HG03280 (cell line): ENCODE measurements around the gene HP1BP3.
"Not testable (repeated sequence)": the region's sequence is repeated elsewhere in the genome, so short reads cannot be mapped to it uniquely, and the experiment has no call there.

Source experiments
- ATAC-seq: cut with Tn5 transposase; IDR thresholded peaks from one replicate; pipeline ENCODE4 v1.9.1; 2021; ENCODE audit warnings: mild to moderate bottlenecking, moderate library complexity; ENCODE audit not compliant: unreplicated experiment

The HP1BP3 gene, protein sequence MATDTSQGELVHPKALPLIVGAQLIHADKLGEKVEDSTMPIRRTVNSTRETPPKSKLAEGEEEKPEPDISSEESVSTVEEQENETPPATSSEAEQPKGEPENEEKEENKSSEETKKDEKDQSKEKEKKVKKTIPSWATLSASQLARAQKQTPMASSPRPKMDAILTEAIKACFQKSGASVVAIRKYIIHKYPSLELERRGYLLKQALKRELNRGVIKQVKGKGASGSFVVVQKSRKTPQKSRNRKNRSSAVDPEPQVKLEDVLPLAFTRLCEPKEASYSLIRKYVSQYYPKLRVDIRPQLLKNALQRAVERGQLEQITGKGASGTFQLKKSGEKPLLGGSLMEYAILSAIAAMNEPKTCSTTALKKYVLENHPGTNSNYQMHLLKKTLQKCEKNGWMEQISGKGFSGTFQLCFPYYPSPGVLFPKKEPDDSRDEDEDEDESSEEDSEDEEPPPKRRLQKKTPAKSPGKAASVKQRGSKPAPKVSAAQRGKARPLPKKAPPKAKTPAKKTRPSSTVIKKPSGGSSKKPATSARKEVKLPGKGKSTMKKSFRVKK

DNA sequence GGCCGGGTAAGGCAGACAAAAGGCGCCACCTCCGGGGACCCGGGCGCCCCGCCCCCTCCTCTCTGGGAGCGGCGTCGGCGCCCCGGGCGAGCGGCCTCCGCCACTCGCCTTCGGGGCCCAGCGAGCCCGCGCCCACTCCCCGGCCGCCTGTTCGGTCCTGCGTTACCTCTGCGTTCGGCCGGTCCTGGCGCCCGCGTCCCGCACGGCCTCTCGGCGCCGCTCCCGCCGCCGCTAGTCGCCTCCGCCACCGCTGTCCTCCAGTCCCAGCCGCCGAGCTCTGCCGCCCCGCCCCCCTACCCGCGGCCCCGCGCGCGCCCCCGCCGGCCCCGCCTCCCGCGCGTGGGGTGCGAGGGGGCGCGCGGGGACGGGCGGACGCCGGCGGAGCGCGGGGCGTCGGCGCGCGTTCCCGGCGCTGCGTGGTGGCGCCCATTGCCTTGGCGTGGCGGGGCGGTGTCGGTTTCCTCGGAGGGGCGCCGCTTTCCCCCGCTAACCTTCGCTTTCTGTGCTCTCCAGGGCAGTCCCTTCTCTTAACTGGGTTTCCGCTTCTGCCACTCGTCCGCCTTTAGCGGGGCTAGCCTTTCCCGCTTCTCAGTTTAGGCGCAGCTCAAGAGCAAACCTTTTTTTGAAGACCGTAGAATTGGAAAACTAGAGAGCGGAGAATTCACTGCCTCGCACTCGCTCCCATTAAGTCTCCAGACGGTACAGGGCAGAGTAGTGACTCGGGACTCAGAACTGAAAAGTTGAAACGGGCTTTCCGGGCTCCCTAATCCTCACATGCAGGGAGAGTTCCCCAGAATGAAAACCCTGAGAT is at the start of gene HP1BP3:
TSS of gene HP1BP3 (minus strand) at position 279 of the 811 bp plus-strand sequence. CDS start 6,867 bp downstream, outside the sequence.
- ATAC-seq, result peak; percentile 54

DNA sequence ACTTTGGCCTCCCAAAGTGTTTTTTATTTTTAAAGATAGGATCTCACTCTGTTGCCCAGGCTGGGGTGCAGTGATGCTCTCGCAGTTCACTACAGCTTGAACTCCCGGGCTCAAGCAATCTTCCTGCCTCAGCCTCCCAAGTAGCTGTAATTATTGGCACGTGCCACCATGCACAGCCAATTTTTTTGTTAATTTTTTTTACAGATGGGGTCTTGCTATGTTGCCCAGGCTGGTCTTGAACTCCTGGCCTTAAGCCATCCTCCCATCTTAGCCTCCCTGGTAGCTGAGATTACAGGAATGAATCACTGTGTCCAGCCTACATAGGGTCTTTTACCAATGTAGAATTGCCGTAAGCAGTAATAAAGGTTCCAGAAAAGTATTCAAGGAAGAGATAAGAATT is 49.1 kb upstream of the HP1BP3 start:
- ATAC-seq, result no peak

DNA sequence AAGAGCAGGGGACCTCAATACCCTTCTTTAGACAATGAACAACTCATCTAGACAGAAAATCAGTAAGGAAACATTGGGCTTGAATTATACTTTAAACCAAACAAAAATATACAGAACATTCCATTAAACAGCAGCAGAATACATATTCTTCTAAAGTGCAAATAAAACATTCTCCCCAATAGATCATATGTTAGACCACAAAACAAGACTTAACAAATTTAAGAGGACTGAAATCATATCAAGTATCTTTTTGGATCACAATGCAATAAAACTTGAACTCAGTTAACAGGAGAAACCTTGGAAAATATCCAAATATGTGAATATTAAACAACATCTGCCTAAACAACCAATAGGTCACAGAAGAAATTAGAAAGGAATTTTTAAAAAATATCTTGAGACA is 47.7 kb upstream of the HP1BP3 start:
- ATAC-seq, result no peak

DNA sequence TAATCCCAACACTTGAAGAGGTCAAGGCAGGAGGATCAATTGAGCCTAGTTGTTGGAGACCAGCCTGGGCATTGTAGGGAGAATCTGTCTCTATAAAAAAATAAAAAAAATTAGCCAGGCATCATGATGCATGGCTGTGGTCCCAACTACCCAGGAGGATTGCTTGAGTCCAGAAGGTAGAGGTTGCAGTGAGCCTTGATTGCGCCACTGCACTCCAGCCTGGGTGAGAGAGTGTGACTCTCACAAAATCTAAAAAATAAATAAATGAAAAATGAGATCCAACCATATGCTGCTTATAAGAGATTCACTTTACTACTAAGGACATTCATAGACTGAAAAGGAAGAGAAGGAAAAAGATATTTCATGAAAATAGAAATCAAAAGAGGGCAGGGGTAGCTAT is 47.1 kb upstream of the HP1BP3 start:
- no peak for ATAC-seq

DNA sequence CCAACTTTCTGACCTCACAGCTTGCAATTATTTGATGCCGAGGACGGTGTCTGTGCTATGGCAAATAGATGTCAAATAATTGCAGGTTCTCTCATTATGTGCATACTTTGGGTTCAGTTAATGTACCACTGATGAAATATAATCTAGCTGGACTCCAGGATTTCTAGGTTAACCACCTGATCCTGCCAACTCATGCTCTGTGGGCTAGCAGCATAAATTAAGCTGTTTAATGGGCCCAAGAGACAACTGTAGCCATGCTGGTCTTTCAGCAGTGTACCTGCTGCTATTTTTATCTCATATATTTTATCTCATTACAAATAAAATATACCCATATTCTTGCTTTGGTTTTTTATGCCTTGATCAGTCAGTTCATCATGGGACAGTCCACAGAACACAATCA is 43.3 kb upstream of the HP1BP3 start:
- no peak for ATAC-seq

DNA sequence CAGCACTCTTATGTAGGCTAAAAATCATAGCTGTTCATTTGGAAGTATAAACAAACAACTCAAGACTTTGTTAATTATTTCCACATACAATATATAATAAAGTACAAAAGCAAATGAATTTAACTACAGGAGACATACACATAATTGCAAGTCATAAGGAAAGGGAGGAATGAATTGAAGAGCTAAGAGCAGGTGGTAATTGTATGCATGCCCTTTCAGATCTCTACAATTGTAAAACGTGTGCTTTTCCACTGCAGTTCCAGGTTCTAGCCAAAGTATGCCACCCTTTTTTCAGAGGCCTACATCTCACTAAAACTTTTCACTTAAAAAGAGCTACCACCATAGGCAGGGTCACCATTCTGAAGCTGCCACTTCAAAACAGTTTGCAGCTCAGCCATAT is 42.8 kb upstream of the HP1BP3 start:
- ATAC-seq, result no peak

DNA sequence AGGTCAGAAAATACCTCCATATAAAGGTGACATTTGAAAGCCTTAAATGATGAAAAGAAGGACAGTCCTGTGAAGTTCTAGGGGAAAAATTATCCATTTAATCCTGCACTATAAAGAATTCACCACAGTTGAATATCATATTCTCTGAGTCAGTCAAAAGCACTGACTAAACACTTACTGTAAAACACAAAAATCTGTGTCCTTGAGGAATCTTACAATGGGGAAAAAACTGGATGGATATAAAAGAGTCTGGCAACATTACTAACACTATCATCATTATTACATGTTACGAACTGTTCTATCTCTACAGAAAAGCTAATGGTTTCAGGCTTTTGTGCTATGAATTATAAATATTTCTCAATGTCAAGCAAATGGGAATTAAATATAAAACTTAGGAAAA is 42.4 kb upstream of the HP1BP3 start:
- no peak for ATAC-seq

DNA sequence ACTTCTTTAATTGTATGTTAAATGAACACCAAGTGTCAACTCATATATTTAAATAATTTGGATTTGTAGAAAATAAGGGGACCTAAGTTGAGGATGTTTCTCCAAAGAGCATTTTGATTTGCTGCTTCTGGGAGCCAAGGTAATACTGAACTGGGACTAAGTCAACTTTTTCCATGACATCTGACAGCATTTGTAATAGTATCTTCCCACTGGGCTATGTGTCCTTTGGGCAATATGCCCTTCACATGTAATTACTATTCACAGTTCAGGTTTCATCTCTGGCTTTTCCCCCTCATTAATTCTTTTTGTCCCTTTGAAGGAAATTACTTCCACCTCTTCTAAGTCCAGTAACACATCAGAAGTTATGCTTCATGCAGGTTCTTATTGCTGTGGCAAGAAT is 36.7 kb upstream of the HP1BP3 start:
- no peak for ATAC-seq

DNA sequence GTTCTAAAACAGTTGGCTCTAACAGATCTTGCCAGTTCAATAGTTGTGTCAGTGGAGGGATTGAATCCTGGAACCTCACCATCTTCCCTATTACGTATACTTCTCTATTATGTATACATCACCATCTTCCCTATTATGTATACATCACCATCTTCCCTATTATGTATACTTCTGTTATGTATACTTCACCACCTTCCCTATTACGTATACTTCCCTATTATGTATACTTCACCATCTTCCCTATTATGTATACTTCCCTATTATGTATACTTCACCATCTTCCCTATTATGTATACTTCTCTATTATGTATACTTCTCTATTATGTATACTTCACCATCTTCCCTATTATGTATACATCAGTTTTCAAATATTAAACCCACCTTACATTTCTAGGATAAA is 34.4 kb upstream of the HP1BP3 start:
- ATAC-seq, result no peak

DNA sequence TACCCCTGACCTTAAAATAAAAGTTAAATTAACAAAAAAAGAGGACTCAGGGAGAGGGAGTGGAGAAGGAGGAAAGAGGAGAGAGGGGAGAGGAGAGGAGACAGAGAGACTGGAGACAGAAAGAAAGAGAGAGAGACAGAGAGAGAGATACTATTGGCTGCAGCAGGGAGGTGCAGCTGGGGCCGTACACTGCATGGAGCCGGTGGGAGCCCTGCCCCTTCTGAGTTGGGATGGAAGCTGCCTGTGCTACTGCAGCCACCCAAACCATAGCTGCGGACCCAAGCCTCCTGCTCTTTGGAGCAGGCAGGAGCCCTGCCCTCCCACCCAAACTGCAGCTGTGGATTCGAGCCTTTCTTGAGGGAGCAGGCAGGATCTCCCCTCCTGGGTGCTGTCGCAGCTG is 32.7 kb upstream of the HP1BP3 start:
- ATAC-seq, result no peak

DNA sequence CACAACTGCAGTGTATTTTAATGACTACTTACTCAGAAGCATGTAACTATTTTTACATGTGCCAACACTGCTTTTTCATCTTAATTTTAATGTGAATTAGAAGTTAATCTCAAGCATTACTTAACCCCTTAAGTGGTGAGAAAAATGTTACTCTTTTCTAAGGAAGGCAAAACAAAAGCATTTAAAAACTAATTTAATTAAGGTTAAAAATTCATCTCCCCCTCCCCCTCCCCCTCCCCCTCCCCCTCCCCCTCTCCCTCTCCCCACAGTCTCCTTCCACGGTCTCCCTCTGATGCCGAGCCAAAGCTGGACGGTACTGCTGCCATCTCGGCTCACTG is 27.4 kb upstream of the HP1BP3 start:
- ATAC-seq, result no peak

DNA sequence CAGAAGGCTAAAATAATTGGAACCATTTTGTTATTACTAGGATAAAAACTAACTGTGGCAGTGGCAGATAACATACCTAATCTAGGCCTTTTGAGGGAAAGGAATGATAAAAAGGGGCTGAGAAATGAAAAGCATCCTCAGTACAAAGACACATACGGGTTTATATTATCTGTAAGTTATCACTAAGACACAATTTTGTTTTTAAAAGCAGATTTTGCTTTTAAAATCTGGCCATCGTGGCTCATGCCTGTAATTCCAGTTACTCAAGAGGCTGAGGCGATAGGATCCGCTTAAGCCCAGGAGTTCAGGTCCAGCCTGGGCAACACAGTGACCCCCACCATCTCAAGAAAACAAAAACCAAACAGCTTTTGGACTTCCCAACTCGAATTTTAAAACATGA is 24.8 kb upstream of the HP1BP3 start:
- ATAC-seq, result no peak

DNA sequence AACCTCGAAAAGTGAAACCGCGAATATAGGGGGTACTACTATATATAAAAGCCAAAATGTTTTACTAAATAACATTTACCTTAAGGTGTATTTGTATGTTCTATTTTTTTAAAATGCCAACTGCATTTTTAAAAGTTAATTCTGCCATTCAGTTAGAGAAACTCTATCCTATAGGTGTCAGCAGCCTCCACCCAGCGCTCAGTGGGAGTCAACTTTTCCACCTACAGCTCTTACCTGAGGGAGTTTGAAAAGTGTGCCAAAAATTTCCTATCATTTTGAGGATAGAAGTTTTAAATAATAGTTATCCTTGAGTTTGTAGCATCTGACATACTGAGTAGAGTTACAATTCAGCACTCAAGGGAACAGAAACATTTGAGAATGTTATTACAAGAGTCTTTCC is 6.1 kb upstream of the HP1BP3 start:
- no peak for ATAC-seq

DNA sequence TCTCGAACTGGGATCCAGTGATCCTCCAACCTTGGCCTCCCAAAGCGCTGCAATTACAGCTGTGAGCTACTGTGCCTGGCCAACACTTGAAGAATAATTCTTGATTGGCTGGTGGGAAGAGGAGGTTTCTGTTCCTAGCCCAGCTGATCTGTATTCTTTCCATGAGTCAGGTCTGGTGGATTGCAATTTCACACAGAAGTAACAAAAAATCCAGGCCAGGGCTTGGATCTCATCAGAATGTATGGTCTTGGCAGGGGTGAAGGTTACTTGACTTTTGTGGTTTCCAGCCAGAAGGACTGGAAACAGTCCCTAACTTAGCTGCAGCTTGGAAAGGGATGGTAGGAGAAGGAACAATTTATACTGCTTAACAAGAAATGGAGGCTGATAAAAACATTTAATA is 5.1 kb upstream of the HP1BP3 start:
- no peak for ATAC-seq

DNA sequence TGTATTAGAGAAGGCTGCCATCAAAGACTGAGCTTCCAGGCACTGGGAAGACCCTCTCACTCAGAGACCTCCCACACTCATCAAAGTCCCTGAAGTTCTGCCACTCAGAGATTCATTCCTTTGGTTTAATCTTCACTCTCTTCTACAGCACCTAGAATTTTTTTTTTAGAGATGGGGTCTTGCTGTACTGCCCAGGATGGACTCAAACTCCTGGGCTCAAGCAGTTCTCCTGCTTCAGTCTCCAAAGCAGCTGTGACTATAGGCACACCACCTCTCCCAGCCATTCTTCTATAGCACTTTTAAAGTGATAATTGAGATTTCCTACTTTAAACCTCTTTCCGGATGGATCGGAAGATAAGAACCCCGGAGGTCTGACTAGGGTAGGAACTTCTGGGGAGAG is 3.7 kb upstream of the HP1BP3 start:
- no peak for ATAC-seq

DNA sequence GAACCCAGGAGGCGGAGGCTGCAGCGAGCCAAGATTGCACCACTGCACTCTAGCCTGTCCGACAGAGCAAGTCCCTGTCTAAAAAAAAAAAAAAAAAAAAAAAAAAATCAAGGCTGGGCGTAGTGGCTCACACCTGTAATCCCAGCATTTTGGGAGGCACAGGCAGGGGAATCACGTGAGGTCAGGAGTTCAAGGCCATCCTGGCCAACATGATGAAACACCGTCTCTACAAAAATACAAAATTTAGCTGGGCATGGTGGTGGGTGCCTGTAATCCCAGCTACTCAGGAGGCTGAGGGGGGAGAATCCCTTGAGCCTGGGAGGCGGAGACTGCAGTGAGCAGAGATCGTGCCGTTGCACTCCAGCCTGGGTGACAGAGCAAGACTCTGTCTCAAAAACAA is 2.5 kb upstream of the HP1BP3 start:
- not testable (repeated sequence) for ATAC-seq

DNA sequence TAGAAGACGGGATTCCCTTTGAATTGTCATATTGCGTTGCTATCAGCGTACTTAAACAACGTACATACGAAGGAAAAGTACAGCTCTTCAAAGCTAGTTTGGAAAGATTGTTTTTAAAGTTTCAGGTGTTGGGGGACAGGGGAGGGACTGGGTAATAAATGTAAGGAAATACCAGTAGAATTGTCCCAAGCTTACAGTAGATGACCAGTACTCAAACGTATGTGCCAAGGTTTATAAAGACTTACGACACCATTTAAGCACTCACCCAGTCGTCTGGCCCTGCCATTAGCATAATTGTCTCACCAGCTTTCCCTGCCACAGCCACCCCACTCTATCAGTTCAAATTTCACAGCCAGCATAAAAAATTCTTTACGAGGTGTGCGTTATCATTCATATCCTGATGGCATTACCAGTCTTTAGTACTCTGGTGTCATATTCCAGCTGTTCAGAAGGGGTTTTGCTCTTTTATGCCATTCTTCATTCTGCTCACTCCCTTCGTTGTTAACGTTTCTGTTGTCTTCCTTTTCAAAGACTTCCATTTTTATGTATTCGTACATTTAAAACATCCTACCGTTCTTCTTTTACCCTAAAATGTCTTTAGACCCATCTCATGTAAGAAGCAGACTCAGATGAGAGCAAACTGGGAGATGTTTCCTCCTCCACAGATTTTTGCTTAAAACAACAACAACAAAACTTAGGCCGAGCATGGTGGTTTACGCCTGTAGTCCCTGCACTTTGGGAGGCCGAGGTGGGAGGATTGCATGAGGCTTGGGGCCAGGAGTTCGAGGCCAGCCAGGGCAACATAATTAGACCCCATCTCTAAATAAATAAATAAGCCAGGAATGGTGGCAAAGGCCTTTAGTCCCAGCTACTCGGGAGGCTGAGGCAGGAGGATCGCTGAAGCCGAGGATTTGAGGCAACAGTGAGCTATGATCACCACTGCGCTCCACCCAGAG is 1.0 kb upstream of the HP1BP3 start:
- ATAC-seq, result no peak

DNA sequence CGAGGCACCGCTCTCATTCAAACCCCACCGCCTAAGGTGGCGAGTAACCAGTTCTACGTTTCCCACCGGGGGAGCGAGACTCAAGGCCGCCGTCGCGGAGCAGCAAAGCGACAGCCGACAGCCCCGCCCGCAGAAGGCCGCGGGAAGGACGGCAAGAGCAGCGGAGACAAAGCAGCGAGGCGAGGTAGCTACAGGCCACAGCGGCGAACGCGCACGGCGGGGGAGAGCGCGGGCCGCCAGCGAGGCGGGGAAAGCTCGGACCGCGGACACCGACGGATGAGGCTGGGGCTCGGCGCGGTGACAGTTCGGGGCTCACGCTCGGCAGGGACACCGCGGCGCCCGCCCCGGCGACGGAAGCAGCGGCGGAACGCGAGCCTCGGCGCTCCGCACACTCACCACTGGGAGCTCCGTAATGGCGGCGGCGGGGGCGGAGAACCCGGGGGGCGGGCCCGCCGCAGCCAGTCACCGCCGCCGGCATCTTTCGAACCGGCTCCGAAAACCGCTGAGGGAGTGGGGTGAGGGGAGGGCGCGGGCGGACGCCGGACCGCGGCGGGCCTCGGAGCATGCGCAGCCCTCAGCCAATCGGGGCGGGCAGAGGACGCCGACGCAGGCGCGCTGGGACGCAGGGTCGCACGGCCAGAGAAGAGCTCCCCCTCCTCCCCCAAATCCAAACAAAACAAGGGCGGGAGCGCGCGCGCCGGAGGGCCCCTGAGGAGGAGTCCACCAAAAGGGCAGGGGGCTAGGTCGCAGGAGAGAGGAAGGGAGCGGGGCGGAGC is 666 bp downstream of the HP1BP3 start:
- ATAC-seq, result peak; percentile 80

DNA sequence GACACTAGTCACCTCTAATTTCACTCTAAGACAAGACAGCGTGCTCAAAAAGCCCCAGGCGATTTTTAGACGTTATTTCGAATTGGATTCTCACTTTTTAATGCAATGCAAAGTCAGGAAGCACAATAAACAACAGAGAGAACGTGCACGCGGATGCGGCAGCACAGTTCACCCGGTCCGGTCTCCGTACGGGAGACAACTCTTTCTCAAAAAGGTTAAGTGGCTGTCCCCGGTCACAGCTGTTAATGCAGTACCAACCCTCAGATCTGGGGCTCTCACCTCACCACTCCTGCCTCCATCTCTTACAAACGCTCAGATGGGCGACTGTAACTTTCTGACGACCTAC is 1.2 kb downstream of the HP1BP3 start:
- no peak for ATAC-seq

DNA sequence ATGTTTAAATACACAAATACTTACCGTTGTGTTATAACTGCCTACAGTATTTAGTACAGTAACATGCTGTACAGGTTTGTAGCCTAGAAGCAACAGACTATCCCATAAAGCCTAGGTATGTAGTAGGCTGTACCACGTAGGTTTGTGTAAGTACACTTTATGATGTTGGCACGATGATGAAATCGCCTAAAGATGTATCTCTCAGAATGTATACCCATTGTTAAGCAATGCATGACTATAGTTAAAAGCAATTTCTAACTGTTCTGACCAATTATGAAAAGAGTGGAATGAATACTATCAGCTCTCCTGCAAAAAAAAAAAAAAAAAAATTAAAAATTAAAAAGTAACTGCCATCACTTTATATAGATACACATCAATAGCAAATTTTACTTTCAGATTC is 11.4 kb downstream of the HP1BP3 start:
- no peak for ATAC-seq
